ENCODE results near the gene PIGT. TPM values are rescaled to one million over a fixed set of nuclear protein-coding genes. Genes with fewer than 3 reads are reported as not detected.

Gene PIGT
- total RNA-seq, 1 experiment from 2014 or later: 73.9 TPM

DNA sequence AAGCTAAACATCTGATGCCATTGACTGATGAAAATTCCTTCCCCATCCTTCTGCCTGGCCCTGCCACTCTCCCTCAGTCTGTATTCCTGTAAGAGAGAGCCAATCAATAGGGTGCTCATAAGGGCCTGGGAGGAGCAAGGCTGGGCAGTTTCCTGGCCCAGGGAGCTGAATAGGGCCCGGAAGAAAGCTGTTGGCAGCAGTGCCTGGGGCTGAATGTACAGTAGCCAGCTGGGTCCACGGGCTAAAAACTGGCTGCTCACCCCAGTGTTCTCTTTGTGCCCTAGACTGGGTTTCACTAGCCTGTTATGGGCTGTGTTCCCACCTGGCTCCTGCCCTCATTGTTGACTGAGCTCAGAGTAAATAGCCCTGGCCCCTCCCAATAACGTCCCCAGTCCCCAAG lies 51.9 kb downstream of the PIGT start:
- Mint-ChIP-seq H3K27ac (no peak overlapping the region), H3K36me3 (ENCODE audit: insufficient read depth in 1 of 3, low read depth in 3 of 3) (peaks cover 5 to 16% (median 6%) of the 10 kb centered on the region in 3 experiments), H3K4me3 (no peak overlapping the region; a peak in 1 of 5 replicates), H3K9me3 (peaks cover 0 to 2% of the 10 kb centered on the region in 2 experiments; a peak in 1 of 5 replicates), H3K27me3 (ENCODE audit: low read depth) (peaks cover 23% of the 10 kb centered on the region), H3K4me1 (peaks cover 26 to 33% of the 10 kb centered on the region in 2 experiments)
- Histone ChIP-seq H2BK5ac (ENCODE audit: insufficient read length, low read length) (no peak overlapping the region), H2AFZ (ENCODE audit: low read length) (no peak overlapping the region), H3K4ac (ENCODE audit: low read depth, low read length) (no peak overlapping the region), H3K79me1 (ENCODE audit: insufficient read depth, low read depth, low read length, poor library complexity, severe bottlenecking) (no peaks in the 10 kb centered on the region), H2BK20ac (ENCODE audit: low read depth, low read length, poor library complexity, severe bottlenecking) (no peak overlapping the region), H3K23me2 (ENCODE audit: insufficient read length, low read depth, low read length, poor library complexity, severe bottlenecking) (peaks cover 22% of the 10 kb centered on the region), H3K79me2 (ENCODE audit: insufficient read depth, low read length) (no peaks in the 10 kb centered on the region), H3K14ac (ENCODE audit: insufficient read depth, low read length) (no peak overlapping the region), H2AK5ac (ENCODE audit: insufficient read length, low read length) (no peak overlapping the region), H3T11ph (ENCODE audit: low read length) (no peak overlapping the region), H2BK120ac (ENCODE audit: low read depth, low read length, poor library complexity, severe bottlenecking) (no peak overlapping the region), H3K27ac (ENCODE audit: insufficient read length, low read depth, low read length) (no peak overlapping the region), H4K8ac (replicated peaks; ENCODE audit: insufficient read length, low read depth, low read length) (no peak overlapping the region), H3K18ac (ENCODE audit: insufficient read length, low read depth, low read length) (no peak overlapping the region), H4K20me1 (ENCODE audit: control insufficient read depth, insufficient read depth, insufficient read length) (no peaks in the 10 kb centered on the region), H2BK15ac (ENCODE audit: low read depth, low read length) (no peak overlapping the region), H2BK12ac (ENCODE audit: insufficient read length, low read depth, low read length) (no peak overlapping the region), H4K5ac (ENCODE audit: insufficient read length, low read depth, low read length) (no peak overlapping the region), H3K9me3 (ENCODE audit: control insufficient read depth, low read depth, low read length) (no peaks in the 10 kb centered on the region), H3K4me1 (ENCODE audit: insufficient read depth, low read length) (no peaks in the 10 kb centered on the region), H3K27me3 (ENCODE audit: insufficient read depth, low read length) (no peaks in the 10 kb centered on the region), H3K9ac (ENCODE audit: extremely low read depth, insufficient read length, low read length) (no peak overlapping the region), H4K91ac (ENCODE audit: insufficient read length, low read depth, low read length) (no peak overlapping the region), H3K56ac (ENCODE audit: insufficient read length, low read depth, low read length) (no peak overlapping the region), H3K23ac (ENCODE audit: insufficient read length, low read depth, low read length) (no peak overlapping the region), H3K4me2 (ENCODE audit: insufficient read depth, insufficient read length, low read length) (no peak overlapping the region)
- no peak for DNase-seq
- no CpG with 5 or more reads among the region's 3 CpGs for WGBS (ENCODE audit: extremely low coverage, insufficient read length, low lambda C conversion rate)
- TF ChIP-seq, protein P1, sequence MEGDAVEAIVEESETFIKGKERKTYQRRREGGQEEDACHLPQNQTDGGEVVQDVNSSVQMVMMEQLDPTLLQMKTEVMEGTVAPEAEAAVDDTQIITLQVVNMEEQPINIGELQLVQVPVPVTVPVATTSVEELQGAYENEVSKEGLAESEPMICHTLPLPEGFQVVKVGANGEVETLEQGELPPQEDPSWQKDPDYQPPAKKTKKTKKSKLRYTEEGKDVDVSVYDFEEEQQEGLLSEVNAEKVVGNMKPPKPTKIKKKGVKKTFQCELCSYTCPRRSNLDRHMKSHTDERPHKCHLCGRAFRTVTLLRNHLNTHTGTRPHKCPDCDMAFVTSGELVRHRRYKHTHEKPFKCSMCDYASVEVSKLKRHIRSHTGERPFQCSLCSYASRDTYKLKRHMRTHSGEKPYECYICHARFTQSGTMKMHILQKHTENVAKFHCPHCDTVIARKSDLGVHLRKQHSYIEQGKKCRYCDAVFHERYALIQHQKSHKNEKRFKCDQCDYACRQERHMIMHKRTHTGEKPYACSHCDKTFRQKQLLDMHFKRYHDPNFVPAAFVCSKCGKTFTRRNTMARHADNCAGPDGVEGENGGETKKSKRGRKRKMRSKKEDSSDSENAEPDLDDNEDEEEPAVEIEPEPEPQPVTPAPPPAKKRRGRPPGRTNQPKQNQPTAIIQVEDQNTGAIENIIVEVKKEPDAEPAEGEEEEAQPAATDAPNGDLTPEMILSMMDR (conservative IDR thresholded peaks at IDR 0.05): no peak

Data from H9 (cell line).